K562 (cell line): ENCODE measurements around the gene CSKMT. TPM values are rescaled to one million over a fixed set of nuclear protein-coding genes. Genes with fewer than 3 reads are reported as not detected.

ENCODE experiments used
- ADNP ChIP-seq: fragments of 200-800 bp; sonication (Bioruptor generic); IDR thresholded peaks from 2 replicates; pipeline ENCODE4 v1.6.1; 2016; ENCODE audit warnings: missing genetic modification characterization, missing compliant biosample characterization
- BMI1 ChIP-seq: fragments of 150-350 bp; IDR thresholded peaks from 2 replicates; pipeline ENCODE4 v1.6.1; 2014; ENCODE audit warnings: low read length
- DNMT1 ChIP-seq: fragments of 450-650 bp; IDR thresholded peaks from 2 replicates; pipeline ENCODE4 v1.6.1; 2016; ENCODE audit warnings: antibody characterized with exemption, mild to moderate bottlenecking
- EGR1 ChIP-seq: fragments of 450-650 bp; conservative IDR thresholded peaks from 2 replicates; pipeline ENCODE4 v1.6.1; 2017; ENCODE audit warnings: mild to moderate bottlenecking
- HIVEP1 ChIP-seq: fragments of 250-450 bp; sonication (Bioruptor Pico); IDR thresholded peaks from 2 replicates; pipeline ENCODE4 v1.4.0; 2020; ENCODE audit warnings: mild to moderate bottlenecking
- HLTF ChIP-seq: fragments of 450-650 bp; IDR thresholded peaks from 2 replicates; pipeline ENCODE4 v1.6.1; 2016
- MIER1 ChIP-seq: fragments of 450-650 bp; IDR thresholded peaks from 2 replicates; pipeline ENCODE4 v1.6.1; 2016; ENCODE audit warnings: antibody characterized with exemption, mild to moderate bottlenecking, low read depth
- NFRKB ChIP-seq: fragments of 450-650 bp; IDR thresholded peaks from 2 replicates; pipeline ENCODE4 v1.6.1; 2016; ENCODE audit warnings: low read depth
- RBM34 ChIP-seq: fragments of 200-400 bp; formaldehyde crosslinking; IDR thresholded peaks from 2 replicates; pipeline ENCODE4 v1.6.1; 2018; ENCODE audit warnings: low read length, borderline replicate concordance; ENCODE audit not compliant: insufficient read depth
- SMARCA5 ChIP-seq: fragments of 450-650 bp; IDR thresholded peaks from 2 replicates; pipeline ENCODE4 v1.6.1; 2016
- TAF1 ChIP-seq: IDR thresholded peaks from 2 replicates; pipeline ENCODE4 v1.6.1; 2011; ENCODE audit warnings: mild to moderate bottlenecking, low read length, moderate library complexity; ENCODE audit not compliant: insufficient read depth, control insufficient read depth, severe bottlenecking; ENCODE audit errors: extremely low read depth
- TCF7L2 ChIP-seq: fragments of 150-350 bp; IDR thresholded peaks from 2 replicates; pipeline ENCODE4 v1.6.1; 2016; ENCODE audit warnings: low read depth, mild to moderate bottlenecking, low read length, moderate library complexity
- TOE1 ChIP-seq, 2 experiments: fragments of 450-650 bp in 1 of 2; sonication (generic) in 1 of 2; formaldehyde crosslinking in 1 of 2; IDR thresholded peaks; 2 replicates each; pipeline versions ENCODE4 v1.7.1 to v1.8.0; 2016 to 2022; ENCODE audit warnings: borderline replicate concordance in 2 of 2, mild to moderate bottlenecking in 2 of 2, antibody characterized with exemption in 1 of 2, inconsistent platforms in 1 of 2, low read depth in 1 of 2, missing genetic modification reagents in 1 of 2, moderate library complexity in 1 of 2
- ZBTB49 ChIP-seq: sonication (generic); formaldehyde crosslinking; IDR thresholded peaks from 2 replicates; pipeline ENCODE4 v1.8.0; 2022; ENCODE audit warnings: missing genetic modification reagents, mild to moderate bottlenecking, borderline replicate concordance
- ZBTB7A ChIP-seq: IDR thresholded peaks from 2 replicates; pipeline ENCODE4 v1.6.1; 2011; ENCODE audit warnings: low read depth, mild to moderate bottlenecking, low read length, moderate library complexity, borderline replicate concordance; ENCODE audit not compliant: control insufficient read depth
- ZBTB9 ChIP-seq: fragments of 450-650 bp; formaldehyde crosslinking; IDR thresholded peaks from 2 replicates; pipeline ENCODE4 v1.4.0; 2020; ENCODE audit warnings: mild to moderate bottlenecking, moderate library complexity
- ZHX1 ChIP-seq: fragments of 150-350 bp; conservative IDR thresholded peaks from 2 replicates; pipeline ENCODE4 v1.6.1; 2014; ENCODE audit warnings: low read length
- ZNF184 ChIP-seq: sonication (generic); formaldehyde crosslinking; IDR thresholded peaks from 2 replicates; pipeline ENCODE4 v1.5.0; 2020; ENCODE audit warnings: missing genetic modification reagents
- ZNF280B ChIP-seq: fragments of 250-450 bp; sonication (Bioruptor Pico); IDR thresholded peaks from 2 replicates; pipeline ENCODE4 v1.5.1; 2021; ENCODE audit warnings: mild to moderate bottlenecking
- ZNF507 ChIP-seq: conservative IDR thresholded peaks from 2 replicates; pipeline ENCODE4 v1.6.1; 2017; ENCODE audit warnings: missing genetic modification characterization, missing compliant biosample characterization
- ZNF584 ChIP-seq: fragments of 200-800 bp; sonication (Bioruptor generic); IDR thresholded peaks from 2 replicates; pipeline ENCODE4 v1.6.1; 2016; ENCODE audit warnings: low read depth, mild to moderate bottlenecking, missing genetic modification characterization, missing compliant biosample characterization
- polyA plus RNA-seq, 8 experiments: library from polyadenylated mRNA; depleted of rRNA in 4 of 8; stranded (reverse) in 5 of 8; unstranded in 3 of 8; fragments of >200 nt; fragmentation: Nextera tagmentation in 2 of 8; fragmentation: Illumina TruSeq in 1 of 8; extraction: Ambion mirVana in 2 of 8; extraction: Trizol in 1 of 8; gene quantifications; 2 replicates each; pipeline versions ENCODE4 v1.2.1 to v1.2.3, GENCODE V29; 2011 to 2014; ENCODE audit warnings: inconsistent platforms in 1 of 8, missing spikeins in 1 of 8
- total RNA-seq, 7 experiments: library from RNA; depleted of rRNA in 6 of 7; stranded (reverse); fragments of >200 nt in 6 of 7; fragmentation: Illumina TruSeq in 2 of 7; extraction: Trizol in 2 of 7; gene quantifications; 2 replicates each; pipeline versions ENCODE4 v1.2.1 to v1.2.3, GENCODE V29; 2011 to 2021; ENCODE audit warnings: low replicate concordance in 1 of 7

CSKMT gene
- total and polyA plus RNA-seq, 9 of the 15 experiments (the other 6 are each of a cell fraction or from before 2014, with no cell fraction given) = 10.3 to 108 (median 27.2) TPM

GRCh38 chr11:62665075-62665598 lies at the start of gene CSKMT, which contains the start of gene C11orf98 (continued):
- TF ChIP-seq ADNP = no peak
- 0 out of 2 replicates have a peak, but pooled peaks have one; percentile 40 for TF ChIP-seq TOE1 (IDR thresholded peaks at IDR 0.05; ENCODE audit: borderline replicate concordance)
- TF ChIP-seq TOE1 (CRISPR knock-in tag; IDR thresholded peaks at IDR 0.05; ENCODE audit: borderline replicate concordance, low read depth) = 0 out of 2 replicates have a peak, but pooled peaks have one; percentile 17
- TF ChIP-seq HIVEP1 = no peak
- TF ChIP-seq ZBTB9 (CRISPR knock-in tag) = peak; percentile 79; the same call in 1 of the 2 replicates
- no peak for TF ChIP-seq ZNF280B (CRISPR knock-in tag)
- no peak for TF ChIP-seq NFRKB
- TF ChIP-seq ZBTB49 (CRISPR knock-in tag) = no peak
- TF ChIP-seq TAF1 = peak; percentile 99
- no peak for TF ChIP-seq RBM34
- TF ChIP-seq ZNF184 (CRISPR knock-in tag) = no peak
- TF ChIP-seq ZNF584 (CRISPR knock-in tag) = no peak
- peak; percentile 99 for TF ChIP-seq ZBTB7A
- no peak for TF ChIP-seq ZHX1
- TF ChIP-seq HLTF = no peak
- TF ChIP-seq ZNF507 (tag) = no peak
- no peak for TF ChIP-seq SMARCA5
- peak; percentile 43; the same call in 1 of the 2 replicates for TF ChIP-seq EGR1
- TF ChIP-seq BMI1 = no peak
- TF ChIP-seq MIER1 = no peak
- TF ChIP-seq TCF7L2 = no peak
- no peak for TF ChIP-seq DNMT1
